Stomach (tissue), 9 donors: Measurements from ENCODE around the gene ANKRD33. TPM values are rescaled to one million over a fixed set of nuclear protein-coding genes. Genes with fewer than 3 reads are reported as not detected.

Experiments used
- DNase-seq, 2 donors: peaks; one replicate each; pipeline versions ENCODE4 v3.0.0 to v3.0.0-alpha.2; 2013 to 2019
- H3K27ac ChIP-seq, 5 donors: fragments of 200-600 bp in 4 of 5; sonication (generic) in 4 of 5; one replicate each; pipeline ENCODE4 v1.5.1; 2013 to 2019; ENCODE audit warnings: mild to moderate bottlenecking in 1 of 5, moderate library complexity in 1 of 5
- H3K27me3 ChIP-seq, 3 donors: fragments of 200-600 bp; sonication (generic); one replicate each; pipeline ENCODE4 v1.5.1; 2017 to 2019; ENCODE audit warnings: mixed run types in 1 of 3
- H3K36me3 ChIP-seq, 4 donors: fragments of 200-600 bp; sonication (generic); 1 replicate in 3 of 4; 2 replicates in 1 of 4; pipeline ENCODE4 v1.5.1; 2016 to 2019
- H3K4me1 ChIP-seq, 4 donors: fragments of 200-600 bp; sonication (generic); one replicate each; pipeline ENCODE4 v1.5.1; 2016 to 2019
- H3K4me3 ChIP-seq, 4 donors: fragments of 200-600 bp; sonication (generic) in 3 of 4; one replicate each; pipeline ENCODE4 v1.5.1; 2016 to 2019; ENCODE audit warnings: mild to moderate bottlenecking in 1 of 4
- H3K9me3 ChIP-seq, 4 donors: fragments of 200-600 bp; sonication (generic); one replicate each; pipeline ENCODE4 v1.5.1; 2016 to 2019
- CTCF ChIP-seq, 7 experiments: fragments of 450-650 bp in 4 of 7; fragments of 200-600 bp in 3 of 7; sonication (generic) in 3 of 7; IDR thresholded peaks; one replicate each; pipeline ENCODE4 v1.5.1; 2016 to 2019; ENCODE audit warnings: antibody characterized with exemption in 7 of 7, control low read depth in 2 of 7, mild to moderate bottlenecking in 1 of 7
- EP300 ChIP-seq: sonication (generic); formaldehyde crosslinking; IDR thresholded peaks from one replicate; pipeline ENCODE4 v1.6.1; 2017; ENCODE audit warnings: antibody characterized with exemption
- POLR2A ChIP-seq, 4 donors: fragments of 450-650 bp; IDR thresholded peaks; one replicate each; pipeline ENCODE4 v1.6.1; 2016; ENCODE audit warnings: antibody characterized with exemption in 4 of 4, control low read depth in 2 of 4, mild to moderate bottlenecking in 1 of 4, moderate library complexity in 1 of 4
- POLR2AphosphoS5 ChIP-seq, 3 donors: sonication (generic); formaldehyde crosslinking; IDR thresholded peaks; one replicate each; pipeline ENCODE4 v1.6.1; 2016; ENCODE audit warnings: antibody characterized with exemption in 3 of 3
- WGBS, 5 donors: extraction: QIAGEN DNeasy Blood & Tissue Kit in 3 of 5; methylation state at CpG; one replicate each; pipeline versions ENCODE4 v1.1.5 to v1.1.7; 2013 to 2018; 5-methylcytosine and 5-hydroxymethylcytosine counted together
- intact Hi-C: fragments of 100-400 bp; cut with DNase I; formaldehyde crosslinking; loops from one replicate; pipeline ENCODE4 v1.15.1; 2023; ENCODE audit warnings: low total_unique reads
- polyA plus RNA-seq, 3 donors: library from polyadenylated mRNA; stranded (reverse); fragments of 200-250 nt; gene quantifications; one replicate each; pipeline ENCODE4 v1.2.3, GENCODE V29; 2013
- total RNA-seq, 5 donors: library from RNA; depleted of rRNA; stranded (reverse); fragments of >200 nt; gene quantifications; one replicate each; pipeline versions ENCODE4 v1.1.0 to v1.2.3, GENCODE V29; 2014 to 2016
- donor health status: healthy with polysubstance abuse.
- donor health status: Bipolar disorder and iron deficiency.
- donor health status: healthy.

Gene ANKRD33
- total and polyA plus RNA-seq, 8 donors, result not detected

DNA sequence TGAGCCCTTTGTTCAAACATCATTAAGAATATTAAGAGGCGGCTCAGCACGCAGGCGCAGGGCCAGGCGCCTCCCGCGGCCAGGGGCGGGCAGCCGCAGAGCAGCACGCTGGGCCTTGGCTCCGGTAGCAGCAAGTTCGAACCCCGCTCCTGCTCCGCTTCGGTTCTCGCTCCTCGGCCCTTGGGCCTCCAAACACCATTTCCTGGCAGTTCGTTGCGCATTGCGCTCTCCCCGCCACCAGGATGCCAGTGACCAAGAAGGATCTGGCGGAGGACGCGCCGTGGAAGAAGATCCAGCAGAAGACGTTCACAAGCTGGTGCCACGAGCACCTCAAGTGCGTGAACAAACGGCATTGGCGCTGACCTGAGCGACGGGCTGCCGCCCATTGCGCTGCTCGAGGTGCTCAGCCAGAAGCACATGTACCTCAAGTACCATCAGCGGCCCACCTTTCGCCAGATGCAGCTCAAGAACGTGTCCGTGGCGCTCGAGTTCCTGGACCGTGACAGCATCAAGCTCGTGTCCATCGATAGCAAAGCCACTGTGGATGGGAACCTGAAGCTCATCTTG is 12.5 kb downstream of the ANKRD33 start:
- intact Hi-C loops, result no loop called here
- no peaks in the 10 kb centered on the region for H3K9me3 ChIP-seq
- 94 to 97% (median 96%) methylated on average over 43 of the region's 43 CpGs for WGBS, 5 donors
- H3K4me3 ChIP-seq, result no peak overlapping the region
- H3K27ac ChIP-seq, result no peak overlapping the region
- peaks cover 0 to 9% (median 5%) of the 10 kb centered on the region in 4 donors for H3K4me1 ChIP-seq
- no peaks in the 10 kb centered on the region for H3K36me3 ChIP-seq
- peaks cover 0 to 30% (median 0%) of the 10 kb centered on the region in 3 donors for H3K27me3 ChIP-seq
- TF ChIP-seq EP300, result no peak
- TF ChIP-seq CTCF (IDR thresholded peaks at IDR 0.05), result no peak
- no peak for TF ChIP-seq POLR2A (IDR thresholded peaks at IDR 0.05)
- TF ChIP-seq POLR2AphosphoS5 (IDR thresholded peaks at IDR 0.05), result no peak
- no peak for DNase-seq

- 68 to 77% (median 69%) methylated on average over 13 to 14 of the region's 14 CpGs for WGBS, 5 donors
- intact Hi-C loops, result no loop called here
- no peak for DNase-seq
Measured at GRCh38 chr12:51901121-51901817, 13.4 kb downstream of the ANKRD33 start.

GRCh38 chr12:51901881-51902280 is 14.0 kb downstream of the ANKRD33 start:
- H3K9me3 ChIP-seq, result no peaks in the 10 kb centered on the region
- H3K4me3 ChIP-seq, result no peak overlapping the region
- peaks cover under 1 to 21% (median 11%) of the 10 kb centered on the region in 4 donors for H3K4me1 ChIP-seq
- H3K36me3 ChIP-seq, result no peaks in the 10 kb centered on the region
- intact Hi-C loops, result no loop called here
- TF ChIP-seq CTCF (IDR thresholded peaks at IDR 0.05) (no peak), POLR2A (IDR thresholded peaks at IDR 0.05) (no peak), POLR2AphosphoS5 (IDR thresholded peaks at IDR 0.05) (no peak), EP300 (no peak)
- no peak for DNase-seq
- no peak overlapping the region for H3K27ac ChIP-seq
- WGBS, 5 donors, result 92 to 97% (median 96%) methylated on average over 11 of the region's 11 CpGs
- H3K27me3 ChIP-seq, result peaks cover 0 to 32% (median 6%) of the 10 kb centered on the region in 3 donors

More at GRCh38 chr12:51901121-51901817, 13.4 kb downstream of the ANKRD33 start:
- H3K27ac ChIP-seq, result no peak overlapping the region
- TF ChIP-seq CTCF (IDR thresholded peaks at IDR 0.05), result no peak
- no peak for TF ChIP-seq EP300
- no peak for TF ChIP-seq POLR2A (IDR thresholded peaks at IDR 0.05)
- no peak for TF ChIP-seq POLR2AphosphoS5 (IDR thresholded peaks at IDR 0.05)
- no peaks in the 10 kb centered on the region for H3K9me3 ChIP-seq
- H3K27me3 ChIP-seq, result peaks cover 0 to 30% (median 0%) of the 10 kb centered on the region in 3 donors
- H3K4me1 ChIP-seq, result peaks cover 0 to 16% (median 7%) of the 10 kb centered on the region in 4 donors
- no peaks in the 10 kb centered on the region for H3K36me3 ChIP-seq
- no peak overlapping the region for H3K4me3 ChIP-seq

- Histone ChIP-seq H3K27me3 (peaks cover 0 to 49% (median 19%) of the 10 kb centered on the region in 3 donors), H3K9me3 (no peaks in the 10 kb centered on the region), H3K4me1 (peaks cover 7 to 30% (median 21%) of the 10 kb centered on the region in 4 donors), H3K36me3 (no peaks in the 10 kb centered on the region), H3K4me3 (no peak overlapping the region), H3K27ac (peak overlapping the region; percentile 81 to 91 (median 87))
- peak in 1 of 2 donors; percentile 78 for DNase-seq
- intact Hi-C loops, result no loop called here
- TF ChIP-seq EP300 (no peak), POLR2AphosphoS5 (IDR thresholded peaks at IDR 0.05) (peak in 2 of 3 donors; percentile 19 to 23)
Measured at GRCh38 chr12:51904951-51905470, 17.1 kb downstream of the ANKRD33 start.
